ENCODE data around the gene PHACTR1. TPM values are rescaled to one million over a fixed set of nuclear protein-coding genes. Genes with fewer than 3 reads are reported as not detected.

Gene PHACTR1
- total RNA-seq, 1 experiment from 2014 or later, result 0.21 TPM

DNA sequence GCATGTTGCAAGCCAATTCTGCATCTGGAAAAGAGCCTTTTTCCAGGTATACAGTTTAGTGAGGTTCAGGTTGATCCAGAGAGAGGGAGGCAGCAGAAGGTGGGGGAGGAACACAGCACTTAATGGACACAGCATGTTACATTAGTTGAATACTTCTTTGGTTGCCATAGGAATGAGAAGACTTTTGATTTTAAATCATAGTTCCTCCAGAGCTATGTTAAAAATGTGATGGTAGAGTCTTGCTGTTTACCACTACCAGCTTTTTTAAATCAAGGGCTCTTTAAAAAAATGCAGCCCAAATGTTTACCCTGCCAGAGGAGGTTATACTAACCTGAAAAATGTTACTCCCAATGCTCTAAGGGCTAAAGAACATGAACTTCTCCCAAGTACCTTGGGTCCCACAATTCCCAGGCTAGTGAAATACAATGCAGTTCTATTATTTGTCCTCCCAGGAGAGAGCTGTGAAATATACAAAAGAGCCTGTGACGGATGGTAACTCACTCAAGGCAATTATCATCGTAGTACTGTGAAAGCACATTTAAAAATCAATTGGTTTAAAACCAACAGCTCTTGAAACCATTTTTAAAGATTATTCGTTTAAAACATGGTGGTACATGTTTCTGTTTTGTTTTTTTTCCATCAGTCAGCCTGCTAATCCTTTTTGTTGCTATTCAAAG is 6.9 kb upstream of the PHACTR1 start:
- no TSS peak for BruUV-seq (replicated peaks)
- CTCF ChIA-PET, result interaction anchor here (0.6 kb wide), 1 partner anchor 818 kb away, joined by 3 read pairs; no protein-coding TSS in a partner anchor
- H3K9me3 Mint-ChIP-seq (ENCODE audit: low read depth, unreplicated experiment), result no peaks in the 10 kb centered on the region
- no peaks in the 10 kb centered on the region for H3K4me1 Mint-ChIP-seq (ENCODE audit: low read depth, unreplicated experiment)
- intact Hi-C loops (cut with micrococcal nuclease; ENCODE audit: unreplicated experiment), result no loop called here
- peaks cover 93% of the 10 kb centered on the region for H3K27me3 Mint-ChIP-seq (ENCODE audit: unreplicated experiment)
- no peaks in the 10 kb centered on the region for H3K36me3 Mint-ChIP-seq (ENCODE audit: insufficient read depth, unreplicated experiment)
- TF ChIP-seq, protein P1, sequence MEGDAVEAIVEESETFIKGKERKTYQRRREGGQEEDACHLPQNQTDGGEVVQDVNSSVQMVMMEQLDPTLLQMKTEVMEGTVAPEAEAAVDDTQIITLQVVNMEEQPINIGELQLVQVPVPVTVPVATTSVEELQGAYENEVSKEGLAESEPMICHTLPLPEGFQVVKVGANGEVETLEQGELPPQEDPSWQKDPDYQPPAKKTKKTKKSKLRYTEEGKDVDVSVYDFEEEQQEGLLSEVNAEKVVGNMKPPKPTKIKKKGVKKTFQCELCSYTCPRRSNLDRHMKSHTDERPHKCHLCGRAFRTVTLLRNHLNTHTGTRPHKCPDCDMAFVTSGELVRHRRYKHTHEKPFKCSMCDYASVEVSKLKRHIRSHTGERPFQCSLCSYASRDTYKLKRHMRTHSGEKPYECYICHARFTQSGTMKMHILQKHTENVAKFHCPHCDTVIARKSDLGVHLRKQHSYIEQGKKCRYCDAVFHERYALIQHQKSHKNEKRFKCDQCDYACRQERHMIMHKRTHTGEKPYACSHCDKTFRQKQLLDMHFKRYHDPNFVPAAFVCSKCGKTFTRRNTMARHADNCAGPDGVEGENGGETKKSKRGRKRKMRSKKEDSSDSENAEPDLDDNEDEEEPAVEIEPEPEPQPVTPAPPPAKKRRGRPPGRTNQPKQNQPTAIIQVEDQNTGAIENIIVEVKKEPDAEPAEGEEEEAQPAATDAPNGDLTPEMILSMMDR (IDR thresholded peaks at IDR 0.05; ENCODE audit: unreplicated experiment), result no peak
- DNase-seq, result no peak
- no peak overlapping the region for H3K4me3 Mint-ChIP-seq (ENCODE audit: low read depth, unreplicated experiment)
- no peak overlapping the region for H3K27ac Mint-ChIP-seq (ENCODE audit: unreplicated experiment)

DNA sequence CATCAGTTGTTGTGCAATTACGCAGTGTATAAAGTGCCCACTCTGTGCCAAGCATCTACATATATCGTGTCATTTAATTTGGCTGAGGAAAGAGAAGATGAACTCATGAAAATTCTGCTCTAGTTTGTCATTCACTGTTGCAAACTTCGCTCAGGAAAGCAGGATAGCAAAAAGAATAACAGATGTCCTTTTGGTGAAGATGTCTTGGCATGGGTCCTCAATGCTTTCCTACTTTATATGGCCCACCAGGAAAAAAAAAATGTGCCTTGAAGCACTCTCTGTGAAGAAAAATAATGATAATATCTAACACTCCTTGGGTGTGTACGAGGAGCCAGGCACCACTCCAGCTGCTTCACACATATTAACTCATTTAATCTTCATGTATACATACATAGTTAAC is 5.6 kb upstream of the PHACTR1 start:
- no peaks in the 10 kb centered on the region for H3K4me1 Mint-ChIP-seq (ENCODE audit: low read depth, unreplicated experiment)
- CTCF ChIA-PET, result no interaction called here
- no peak overlapping the region for H3K27ac Mint-ChIP-seq (ENCODE audit: unreplicated experiment)
- H3K36me3 Mint-ChIP-seq (ENCODE audit: insufficient read depth, unreplicated experiment), result no peaks in the 10 kb centered on the region
- no peaks in the 10 kb centered on the region for H3K9me3 Mint-ChIP-seq (ENCODE audit: low read depth, unreplicated experiment)
- BruUV-seq (replicated peaks), result no TSS peak
- no peak for DNase-seq
- TF ChIP-seq, protein P1 (IDR thresholded peaks at IDR 0.05; ENCODE audit: unreplicated experiment), result no peak
- no peak overlapping the region for H3K4me3 Mint-ChIP-seq (ENCODE audit: low read depth, unreplicated experiment)
- peaks cover 93% of the 10 kb centered on the region for H3K27me3 Mint-ChIP-seq (ENCODE audit: unreplicated experiment)
- intact Hi-C loops (cut with micrococcal nuclease; ENCODE audit: unreplicated experiment), result no loop called here

DNA sequence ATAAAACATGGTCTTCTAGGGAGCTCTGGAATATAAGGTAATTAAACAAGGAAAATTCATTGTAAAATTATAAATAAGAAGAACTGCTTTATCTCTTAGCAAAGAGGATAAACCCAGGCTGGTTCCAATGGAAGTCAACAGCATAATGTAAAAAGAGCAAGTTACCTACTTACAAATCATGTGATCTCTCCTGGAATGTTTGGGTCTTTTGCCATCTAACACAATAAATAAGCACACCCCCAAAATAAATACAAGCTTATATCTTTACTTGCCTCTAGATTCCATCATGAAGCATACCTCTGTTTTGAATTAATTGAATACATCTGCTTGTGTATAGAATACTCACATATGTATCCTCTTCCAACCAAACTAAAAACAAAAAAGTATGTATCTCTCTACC is 2.5 kb upstream of the PHACTR1 start:
- H3K9me3 Mint-ChIP-seq (ENCODE audit: low read depth, unreplicated experiment), result no peaks in the 10 kb centered on the region
- BruUV-seq (replicated peaks), result no TSS peak
- intact Hi-C loops (cut with micrococcal nuclease; ENCODE audit: unreplicated experiment), result no loop called here
- H3K27ac Mint-ChIP-seq (ENCODE audit: unreplicated experiment), result no peak overlapping the region
- TF ChIP-seq, protein P1 (IDR thresholded peaks at IDR 0.05; ENCODE audit: unreplicated experiment), result no peak
- CTCF ChIA-PET, result no interaction called here
- H3K27me3 Mint-ChIP-seq (ENCODE audit: unreplicated experiment), result peaks cover 89% of the 10 kb centered on the region
- no peaks in the 10 kb centered on the region for H3K36me3 Mint-ChIP-seq (ENCODE audit: insufficient read depth, unreplicated experiment)
- no peak for DNase-seq
- no peaks in the 10 kb centered on the region for H3K4me1 Mint-ChIP-seq (ENCODE audit: low read depth, unreplicated experiment)
- H3K4me3 Mint-ChIP-seq (ENCODE audit: low read depth, unreplicated experiment), result no peak overlapping the region

DNA sequence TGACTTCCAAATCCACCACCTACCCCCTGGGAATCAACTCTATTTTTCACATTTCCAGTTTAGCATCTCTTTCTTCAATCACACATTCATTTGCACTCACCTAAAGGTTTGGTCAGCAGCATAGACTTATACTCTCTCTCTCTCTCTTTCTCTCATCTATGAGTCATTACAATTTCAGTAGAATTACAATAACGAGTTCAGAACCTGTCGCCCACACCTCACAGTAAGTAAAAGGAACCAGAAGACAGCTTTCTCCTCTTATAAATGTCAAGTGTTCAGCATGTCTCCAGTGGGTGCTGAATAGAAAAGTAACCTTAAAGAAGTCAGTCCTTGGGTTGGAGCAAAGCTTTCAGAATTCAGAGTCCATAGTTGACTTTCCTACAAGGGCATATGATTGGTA is 1.1 kb upstream of the PHACTR1 start:
- intact Hi-C loops (cut with micrococcal nuclease; ENCODE audit: unreplicated experiment), result no loop called here
- H3K4me3 Mint-ChIP-seq (ENCODE audit: low read depth, unreplicated experiment), result no peak overlapping the region
- H3K4me1 Mint-ChIP-seq (ENCODE audit: low read depth, unreplicated experiment), result no peaks in the 10 kb centered on the region
- CTCF ChIA-PET, result no interaction called here
- DNase-seq, result no peak
- no peak overlapping the region for H3K27ac Mint-ChIP-seq (ENCODE audit: unreplicated experiment)
- H3K36me3 Mint-ChIP-seq (ENCODE audit: insufficient read depth, unreplicated experiment), result no peaks in the 10 kb centered on the region
- TF ChIP-seq, protein P1 (IDR thresholded peaks at IDR 0.05; ENCODE audit: unreplicated experiment), result no peak
- no peaks in the 10 kb centered on the region for H3K9me3 Mint-ChIP-seq (ENCODE audit: low read depth, unreplicated experiment)
- BruUV-seq (replicated peaks), result no TSS peak
- peaks cover 89% of the 10 kb centered on the region for H3K27me3 Mint-ChIP-seq (ENCODE audit: unreplicated experiment)

All from Calu3 (cell line).